B cell (primary cell): ENCODE data around the gene SP140.

ENCODE experiments used
- EZH2 ChIP-seq: IDR thresholded peaks from 2 replicates; pipeline ENCODE4 v1.6.1; 2012; ENCODE audit warnings: borderline replicate concordance, low read depth, mild to moderate bottlenecking, moderate library complexity, low read length; ENCODE audit not compliant: insufficient read depth, poor library complexity, severe bottlenecking
- TF ChIP-seq, protein P1 (sequence below): fragments of 200-600 bp; IDR thresholded peaks from one replicate; pipeline ENCODE4 v1.8.0; 2022; ENCODE audit warnings: antibody characterized with exemption, mild to moderate bottlenecking

DNA sequence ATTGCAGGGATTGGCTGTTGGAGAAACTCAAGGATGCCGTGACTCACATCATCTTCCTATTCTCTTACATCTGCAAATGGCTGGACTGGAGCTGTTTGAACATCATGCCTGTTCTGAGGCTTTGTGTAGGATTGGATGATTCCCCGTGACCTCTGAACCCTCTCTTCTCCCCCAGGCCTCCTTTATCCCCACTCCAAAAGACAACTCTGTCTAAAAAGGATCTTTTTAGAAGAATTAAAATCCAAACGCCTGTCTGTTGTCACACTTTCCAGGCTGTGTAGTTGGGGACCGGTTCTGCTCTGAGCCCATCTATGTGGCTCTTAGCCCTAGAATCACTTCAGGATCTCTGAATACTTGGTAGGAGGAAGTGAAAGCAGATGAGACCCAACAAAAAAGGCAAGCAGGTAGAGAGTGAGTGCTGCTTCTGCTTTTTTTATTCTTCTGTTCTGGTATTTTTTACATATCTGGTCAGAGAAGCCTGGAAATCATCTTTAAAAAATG, 565 bp downstream of the SP140 start:
- TF ChIP-seq, protein P1, sequence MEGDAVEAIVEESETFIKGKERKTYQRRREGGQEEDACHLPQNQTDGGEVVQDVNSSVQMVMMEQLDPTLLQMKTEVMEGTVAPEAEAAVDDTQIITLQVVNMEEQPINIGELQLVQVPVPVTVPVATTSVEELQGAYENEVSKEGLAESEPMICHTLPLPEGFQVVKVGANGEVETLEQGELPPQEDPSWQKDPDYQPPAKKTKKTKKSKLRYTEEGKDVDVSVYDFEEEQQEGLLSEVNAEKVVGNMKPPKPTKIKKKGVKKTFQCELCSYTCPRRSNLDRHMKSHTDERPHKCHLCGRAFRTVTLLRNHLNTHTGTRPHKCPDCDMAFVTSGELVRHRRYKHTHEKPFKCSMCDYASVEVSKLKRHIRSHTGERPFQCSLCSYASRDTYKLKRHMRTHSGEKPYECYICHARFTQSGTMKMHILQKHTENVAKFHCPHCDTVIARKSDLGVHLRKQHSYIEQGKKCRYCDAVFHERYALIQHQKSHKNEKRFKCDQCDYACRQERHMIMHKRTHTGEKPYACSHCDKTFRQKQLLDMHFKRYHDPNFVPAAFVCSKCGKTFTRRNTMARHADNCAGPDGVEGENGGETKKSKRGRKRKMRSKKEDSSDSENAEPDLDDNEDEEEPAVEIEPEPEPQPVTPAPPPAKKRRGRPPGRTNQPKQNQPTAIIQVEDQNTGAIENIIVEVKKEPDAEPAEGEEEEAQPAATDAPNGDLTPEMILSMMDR: no peak
- no peak for TF ChIP-seq EZH2
